GM12878 (cell line): ENCODE data around the gene BBS9.

Experiments
- CHD1 ChIP-seq: IDR thresholded peaks from 2 replicates; pipeline ENCODE4 v1.6.1; 2012; ENCODE audit warnings: low read depth, low read length, improper control_type of control experiment
- CTCF ChIP-seq, 3 experiments: IDR thresholded peaks in 2 of 3; conservative IDR thresholded peaks in 1 of 3; 2 replicates each; pipeline ENCODE4 v1.5.1; 2011; ENCODE audit warnings: low read depth in 3 of 3, low read length in 3 of 3, mild to moderate bottlenecking in 3 of 3, control low read depth in 2 of 3, moderate library complexity in 2 of 3, inconsistent platforms in 1 of 3, mixed read lengths in 1 of 3; ENCODE audit not compliant: control insufficient read depth in 2 of 3, insufficient read depth in 1 of 3; ENCODE audit errors: extremely low read depth in 1 of 3
- IRF3 ChIP-seq: fragments of 450-650 bp; IDR thresholded peaks from 2 replicates; pipeline ENCODE4 v1.6.1; 2014; ENCODE audit warnings: mild to moderate bottlenecking
- POLR2AphosphoS5 ChIP-seq: IDR thresholded peaks from 2 replicates; pipeline ENCODE4 v1.6.1; 2011; ENCODE audit warnings: mild to moderate bottlenecking, low read length, inconsistent platforms
- SPI1 ChIP-seq: IDR thresholded peaks from 2 replicates; pipeline ENCODE4 v1.6.1; 2011; ENCODE audit warnings: low read depth, mild to moderate bottlenecking, low read length, moderate library complexity, borderline replicate concordance; ENCODE audit not compliant: insufficient read depth
- SREBF2 ChIP-seq: IDR thresholded peaks from 2 replicates; pipeline ENCODE4 v1.6.1; 2012; ENCODE audit warnings: mild to moderate bottlenecking, low read length
- SUZ12 ChIP-seq: fragments of 200-600 bp; sonication (generic); IDR thresholded peaks from one replicate; pipeline ENCODE4 v1.6.1; 2018; ENCODE audit warnings: antibody characterized with exemption, mild to moderate bottlenecking; ENCODE audit not compliant: unreplicated experiment
- ZZZ3 ChIP-seq: IDR thresholded peaks from 2 replicates; pipeline ENCODE4 v1.6.1; 2011; ENCODE audit warnings: low read depth; ENCODE audit not compliant: control insufficient read depth, insufficient read length

- TF ChIP-seq CTCF (IDR thresholded peaks at IDR 0.05 in 2 of 3, conservative IDR thresholded peaks at IDR 0.05 in 1 of 3; ENCODE audit: control insufficient read depth in 2 of 3, extremely low read depth in 1 of 3, insufficient read depth in 1 of 3, low read depth in 3 of 3, low read length in 3 of 3) (no peak), CHD1 (no peak), SPI1 (no peak), SREBF2 (no peak), ZZZ3 (no peak), IRF3 (no peak), SUZ12 (no peak), POLR2AphosphoS5 (no peak)
Measured at GRCh38 chr7:33646891-33647391, 517.6 kb downstream of the BBS9 start.
